GM12878 (cell line): Measurements from ENCODE around the gene ARL11. TPM values are rescaled to one million over a fixed set of nuclear protein-coding genes. Genes with fewer than 3 reads are reported as not detected.

ENCODE experiments used
- ATAC-seq: fragments of 200-7000 bp; cut with Tn5 transposase; 3 replicates; pipeline ENCODE4 v1.9.1; 2020; ENCODE audit warnings: mild to moderate bottlenecking, moderate library complexity
- BruUV-seq: library from RNA; stranded (reverse); fragments of 400-500 nt; replicated peaks from 2 replicates; lab custom pipeline; 2021; lab: Mats Ljungman, UMichigan
- CTCF ChIA-PET: fragments of 300-600 bp; sonication (Branson Sonifier 250); formaldehyde crosslinking; extraction: SDS; loops from one replicate; lab custom pipeline; 2021; ENCODE audit warnings: inconsistent platforms; lab: Yijun Ruan, JAX
- POLR2A ChIA-PET: fragments of 350-600 bp; formaldehyde crosslinking; extraction: SDS; loops from one replicate; lab custom pipeline; 2021; ENCODE audit warnings: inconsistent platforms; lab: Charles Lee
- RAD21 ChIA-PET: fragments of 300-600 bp; sonication (Branson Sonifier 250); formaldehyde crosslinking; loops from one replicate; lab custom pipeline; 2023; ENCODE audit warnings: antibody characterized with exemption; ENCODE audit not compliant: unreplicated experiment; lab: Charles Lee
- SMC1A ChIA-PET: fragments of 300-600 bp; sonication (Branson Sonifier 250); formaldehyde crosslinking; loops from one replicate; lab custom pipeline; 2023; ENCODE audit not compliant: unreplicated experiment, uncharacterized antibody; lab: Charles Lee
- DNase-seq: peaks from one replicate; pipeline ENCODE4 v3.0.0-alpha.2; 2011; ENCODE audit warnings: low read depth, low spot score
- FAIRE-seq: peaks from 3 replicates; lab custom pipeline; 2011; peaks lifted over from hg19 to GRCh38; lab: Jason Lieb, UNC
- H2AFZ ChIP-seq: 2 replicates; pipeline ENCODE4 v1.6.0; 2011; ENCODE audit warnings: low read depth, low read length, control low read depth; ENCODE audit not compliant: control insufficient read depth
- H3K27ac ChIP-seq: 2 replicates; pipeline ENCODE4 v1.5.1; 2011; ENCODE audit warnings: control low read depth; ENCODE audit not compliant: control insufficient read depth, insufficient read depth
- H3K27me3 ChIP-seq, 2 experiments: replicated peaks in 1 of 2; 2 replicates each; pipeline versions ENCODE4 v1.6.0 to v1.6.1; 2011; ENCODE audit warnings: low read length in 1 of 2; ENCODE audit not compliant: control insufficient read depth in 2 of 2, insufficient read depth in 2 of 2
- H3K36me3 ChIP-seq, 2 experiments: 2 replicates each; pipeline ENCODE4 v1.5.1; 2011; ENCODE audit warnings: low read length in 1 of 2; ENCODE audit not compliant: control insufficient read depth in 2 of 2, insufficient read depth in 2 of 2
- H3K4me1 ChIP-seq: 2 replicates; pipeline ENCODE4 v1.6.1; 2011; ENCODE audit warnings: mild to moderate bottlenecking, low read length, moderate library complexity, mixed read lengths; ENCODE audit not compliant: control insufficient read depth, insufficient read depth
- H3K4me2 ChIP-seq: 2 replicates; pipeline ENCODE4 v1.6.0; 2011; ENCODE audit warnings: control low read depth; ENCODE audit not compliant: control insufficient read depth, insufficient read depth
- H3K4me3 ChIP-seq: fragments of 200-600 bp; sonication (generic); 2 replicates; pipeline ENCODE4 v1.5.1; 2016
- H3K79me2 ChIP-seq: 2 replicates; pipeline ENCODE4 v1.6.0; 2011; ENCODE audit warnings: low read length; ENCODE audit not compliant: control insufficient read depth, insufficient read depth
- H3K9ac ChIP-seq: 2 replicates; pipeline ENCODE4 v1.8.0; 2011; ENCODE audit warnings: low read length, control low read depth, mixed read lengths; ENCODE audit not compliant: control insufficient read depth, insufficient read depth
- H3K9me3 ChIP-seq: replicated peaks from 3 replicates; pipeline ENCODE4 v1.5.1; 2011; ENCODE audit warnings: mild to moderate bottlenecking, low read length; ENCODE audit not compliant: control insufficient read depth, insufficient read depth
- H4K20me1 ChIP-seq: 2 replicates; pipeline ENCODE4 v1.6.0; 2011; ENCODE audit not compliant: control insufficient read depth, insufficient read depth
- ATF7 ChIP-seq: fragments of 450-650 bp; IDR thresholded peaks from 2 replicates; pipeline ENCODE4 v1.6.1; 2016; ENCODE audit warnings: low read depth, mild to moderate bottlenecking
- CREM ChIP-seq: IDR thresholded peaks from 2 replicates; pipeline ENCODE4 v1.6.1; 2014; ENCODE audit warnings: antibody characterized with exemption, low read depth
- ESRRA ChIP-seq: IDR thresholded peaks from 2 replicates; pipeline ENCODE4 v1.6.1; 2012; ENCODE audit warnings: mild to moderate bottlenecking, low read length, improper control_type of control experiment
- GATAD2B ChIP-seq: fragments of 450-650 bp; conservative IDR thresholded peaks from 2 replicates; pipeline ENCODE4 v1.6.1; 2017; ENCODE audit warnings: low read depth, mild to moderate bottlenecking, moderate library complexity
- HDAC2 ChIP-seq: fragments of 200-600 bp; sonication (generic); IDR thresholded peaks from 2 replicates; pipeline ENCODE4 v1.6.1; 2017
- IKZF1 ChIP-seq: fragments of 450-650 bp; conservative IDR thresholded peaks from 2 replicates; pipeline ENCODE4 v1.6.1; 2017; ENCODE audit warnings: antibody characterized with exemption, mild to moderate bottlenecking
- PAX5 ChIP-seq: IDR thresholded peaks from 2 replicates; pipeline ENCODE4 v1.6.1; 2011; ENCODE audit warnings: low read depth, low read length, borderline replicate concordance
- PRDM15 ChIP-seq: fragments of 450-650 bp; formaldehyde crosslinking; IDR thresholded peaks from 2 replicates; pipeline ENCODE4 v1.4.0; 2020; ENCODE audit warnings: mild to moderate bottlenecking, moderate library complexity
- RBBP5 ChIP-seq: fragments of 200-600 bp; sonication (generic); conservative IDR thresholded peaks from 2 replicates; pipeline ENCODE4 v1.6.1; 2016
- SMAD1 ChIP-seq: fragments of 450-650 bp; IDR thresholded peaks from 2 replicates; pipeline ENCODE4 v1.6.1; 2018; ENCODE audit warnings: mild to moderate bottlenecking, low read depth; ENCODE audit not compliant: partially characterized antibody
- YBX1 ChIP-seq: fragments of 450-650 bp; IDR thresholded peaks from 2 replicates; pipeline ENCODE4 v1.6.1; 2016; ENCODE audit warnings: antibody characterized with exemption
- ZBTB33 ChIP-seq: fragments of 450-650 bp; IDR thresholded peaks from 2 replicates; pipeline ENCODE4 v1.6.1; 2017; ENCODE audit warnings: mild to moderate bottlenecking
- ZBTB4 ChIP-seq: fragments of 450-650 bp; formaldehyde crosslinking; IDR thresholded peaks from 2 replicates; pipeline ENCODE4 v1.4.0; 2022; ENCODE audit warnings: mild to moderate bottlenecking, moderate library complexity
- in situ Hi-C: fragments of 300-500 bp; cut with MboI; formaldehyde crosslinking; loops from 9 replicates; pipeline ENCODE4 v1.14.3; 2018; ENCODE audit warnings: mixed read lengths
- intact Hi-C: fragments of 100-400 bp; cut with micrococcal nuclease; formaldehyde crosslinking; loops from one replicate; pipeline ENCODE4 v1.14.2; 2022; ENCODE audit not compliant: unreplicated experiment
- polyA plus RNA-seq, 11 experiments: library from polyadenylated mRNA; depleted of rRNA in 4 of 11; unstranded in 6 of 11; stranded (reverse) in 5 of 11; fragments of >200 nt; fragmentation: Nextera tagmentation in 4 of 11; fragmentation: Illumina TruSeq in 1 of 11; extraction: Ambion mirVana in 4 of 11; extraction: Trizol in 1 of 11; gene quantifications; 1 replicate in 1 of 11; 2 replicates in 10 of 11; pipeline versions ENCODE4 v1.2.1 to v1.2.3, GENCODE V29; 2011 to 2016; ENCODE audit warnings: inconsistent platforms in 2 of 11, missing spikeins in 2 of 11, low read depth in 1 of 11
- total RNA-seq, 4 experiments: library from RNA; depleted of rRNA in 3 of 4; stranded (reverse); fragments of >200 nt in 3 of 4; fragmentation: Illumina TruSeq in 1 of 4; extraction: Trizol in 1 of 4; gene quantifications; 2 replicates each; pipeline versions ENCODE4 v1.2.1 to v1.2.3, GENCODE V29; 2013 to 2021

ARL11 gene
- total and polyA plus RNA-seq, 10 of the 15 experiments (the other 5 are each of a cell fraction or from before 2014, with no cell fraction given) = 2.0 to 7.2 (median 4.4) TPM

GRCh38 chr13:49653478-49653877 is 25.2 kb downstream of the ARL11 start:
- Histone ChIP-seq H3K27ac (no peak overlapping the region), H3K9me3 (no peaks in the 10 kb centered on the region), H3K36me3 (no peaks in the 10 kb centered on the region), H3K4me3 (no peak overlapping the region), H3K4me1 (no peaks in the 10 kb centered on the region), H2AFZ (no peak overlapping the region), H4K20me1 (no peaks in the 10 kb centered on the region), H3K9ac (no peak overlapping the region), H3K79me2 (no peaks in the 10 kb centered on the region), H3K27me3 (no peaks in the 10 kb centered on the region), H3K4me2 (no peak overlapping the region)
- ChIA-PET SMC1A (no interaction called here), POLR2A (no interaction called here), CTCF (no interaction called here), RAD21 (no interaction called here)
- FAIRE-seq = no peak
- intact Hi-C loops (loop anchor here (5.0 kb wide), 2 partner anchors 194 to 1194 kb away; no protein-coding TSS in a partner anchor), in situ Hi-C loops (loop anchor here (25.0 kb wide), 1 partner anchor 1409 kb away; no protein-coding TSS in a partner anchor)
- TF ChIP-seq PRDM15 (CRISPR knock-in tag) = no peak
- TF ChIP-seq IKZF1 = no peak
- TF ChIP-seq GATAD2B = no peak
- no peak for TF ChIP-seq ESRRA
- no peak for TF ChIP-seq ZBTB33
- TF ChIP-seq SMAD1 = no peak
- no peak for TF ChIP-seq PAX5
- no peak for TF ChIP-seq YBX1
- no peak for TF ChIP-seq HDAC2
- TF ChIP-seq CREM = no peak
- no peak for TF ChIP-seq ATF7
- TF ChIP-seq RBBP5 = no peak
- no peak for TF ChIP-seq ZBTB4 (CRISPR knock-in tag)
- no TSS peak for BruUV-seq
- DNase-seq = no peak
- ATAC-seq = no peak
